Motor neuron (in vitro differentiated cells): ENCODE data around the gene GABRA5. TPM values are rescaled to one million over a fixed set of nuclear protein-coding genes. Genes with fewer than 3 reads are reported as not detected.
A peak's percentile ranks its signal among the peaks of the same experiment; 100 is the strongest.
"Not testable (repeated sequence)": the region's sequence is repeated elsewhere in the genome, so short reads cannot be mapped to it uniquely, and the experiment has no call there.

Experiments
- ATAC-seq, 8 experiments: fragments of 200-7000 bp; cut with Tn5 transposase; replicated peaks in 6 of 8; 2 replicates each; pipeline ENCODE4 v1.8.0; 2021; ENCODE audit warnings: mild to moderate bottlenecking in 8 of 8, moderate library complexity in 8 of 8
- H3K27ac ChIP-seq, 2 donors: fragments of 250-450 bp; sonication (Bioruptor Pico); 2 replicates each; pipeline ENCODE4 v1.9.0; 2021; ENCODE audit warnings: antibody characterized with exemption in 2 of 2, mild to moderate bottlenecking in 2 of 2, moderate library complexity in 1 of 2
- H3K4me1 ChIP-seq, 2 donors: fragments of 250-450 bp; sonication (Bioruptor Pico); replicated peaks in 1 of 2; 2 replicates each; pipeline ENCODE4 v1.6.1; 2021; ENCODE audit warnings: antibody characterized with exemption in 2 of 2, mild to moderate bottlenecking in 2 of 2, moderate library complexity in 1 of 2
- H3K4me3 ChIP-seq, 5 donors: fragments of 250-450 bp; sonication (Bioruptor Pico); 2 replicates each; pipeline ENCODE4 v1.9.0; 2021; ENCODE audit warnings: antibody characterized with exemption in 5 of 5, mild to moderate bottlenecking in 5 of 5, moderate library complexity in 4 of 5
- WGBS, 10 experiments: fragments of 450-650 bp; shearing (Covaris generic); methylation state at CpG; one replicate each; pipeline ENCODE4 v1.0.0; 2022; 5-methylcytosine and 5-hydroxymethylcytosine counted together
- in situ Hi-C, 9 experiments: fragments of 400-800 bp; cut with MboI; loops; one replicate each; pipeline ENCODE4 v1.15.0; 2021; ENCODE audit warnings: low sequenced_read_pairs in 9 of 9, low pct_unique_long_range_greater_than_20kb in 2 of 9; ENCODE audit not compliant: unreplicated experiment in 9 of 9
- total RNA-seq, 8 experiments: library from RNA; unstranded; fragments of 300-600 nt; gene quantifications; 2 replicates each; pipeline versions ENCODE4 v1.2.3 to v1.2.4, GENCODE V29; 2022

Gene GABRA5
- total RNA-seq, 8 experiments from 2014 or later = 0.70 to 20.4 (median 6.5) TPM; not detected in 2

GRCh38 chr15:26892678-26893077, 25.8 kb downstream of the GABRA5 start:
- Histone ChIP-seq H3K4me3 (no peak overlapping the region), H3K4me1 (no peaks in the 10 kb centered on the region), H3K27ac (no peak overlapping the region)
- no peak for ATAC-seq
- 80 to 100% (median 89%) methylated on average over 1 to 11 of the region's 14 CpGs for WGBS, 10 experiments
- in situ Hi-C loops = loop anchor here in 3 of 9 experiments (25.0 kb wide), 3 partner anchors 120 to 1245 kb away; no protein-coding TSS in a partner anchor

GRCh38 chr15:26893351-26894065, 26.6 kb downstream of the GABRA5 start:
- H3K4me3 ChIP-seq = no peak overlapping the region
- no peak overlapping the region for H3K27ac ChIP-seq
- in situ Hi-C loops = loop anchor here in 3 of 9 experiments (25.0 kb wide), 3 partner anchors 119 to 1244 kb away; no protein-coding TSS in a partner anchor
- H3K4me1 ChIP-seq = no peaks in the 10 kb centered on the region
- 96 to 100% methylated on average over 1 to 5 of the region's 35 CpGs; no CpG with 5 or more reads in 8 of the 10 experiments for WGBS, 10 experiments
- ATAC-seq = no peak

DNA sequence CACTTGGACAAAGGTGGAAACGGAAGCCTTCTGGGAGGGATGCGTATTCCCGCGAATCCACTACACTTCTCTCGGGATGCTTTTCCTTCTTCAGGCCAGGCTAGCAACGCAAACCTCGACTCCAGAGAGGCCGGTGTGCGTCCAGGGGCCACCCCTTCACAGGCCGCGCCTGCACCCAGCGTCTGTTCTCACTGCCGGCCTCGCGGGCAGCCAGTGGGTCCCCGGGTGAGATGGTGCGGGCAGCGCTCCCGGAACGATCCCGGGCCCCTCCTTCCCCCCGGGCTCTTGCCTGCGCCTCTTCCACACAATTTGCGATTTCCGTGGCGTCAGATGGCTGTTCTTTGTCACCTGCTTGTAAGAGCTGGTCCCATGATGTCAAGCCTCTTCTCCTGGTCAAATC, 27.3 kb downstream of the GABRA5 start:
- in situ Hi-C loops = loop anchor here in 3 of 9 experiments (25.0 kb wide), 3 partner anchors 118 to 1243 kb away; no protein-coding TSS in a partner anchor
- Histone ChIP-seq H3K4me1 (no peaks in the 10 kb centered on the region), H3K4me3 (no peak overlapping the region), H3K27ac (no peak overlapping the region)
- ATAC-seq = no peak
- WGBS, 10 experiments = 80 to 100% (median 99%) methylated on average over 1 to 13 of the region's 26 CpGs; no CpG with 5 or more reads in 4 of the 10 experiments

- not testable (repeated sequence) for H3K27ac ChIP-seq, H3K4me1 ChIP-seq, H3K4me3 ChIP-seq, ATAC-seq
- 49 to 100% (median 99%) methylated on average over 1 to 15 of the region's 19 CpGs; no CpG with 5 or more reads in 2 of the 10 experiments for whole genome bisulfite sequencing, 10 experiments
- in situ Hi-C loops = loop anchor here in 3 of 9 experiments (25.0 kb wide), 3 partner anchors 117 to 1242 kb away; no protein-coding TSS in a partner anchor
Measured at GRCh38 chr15:26895346-26895745, 28.5 kb downstream of the GABRA5 start.

DNA sequence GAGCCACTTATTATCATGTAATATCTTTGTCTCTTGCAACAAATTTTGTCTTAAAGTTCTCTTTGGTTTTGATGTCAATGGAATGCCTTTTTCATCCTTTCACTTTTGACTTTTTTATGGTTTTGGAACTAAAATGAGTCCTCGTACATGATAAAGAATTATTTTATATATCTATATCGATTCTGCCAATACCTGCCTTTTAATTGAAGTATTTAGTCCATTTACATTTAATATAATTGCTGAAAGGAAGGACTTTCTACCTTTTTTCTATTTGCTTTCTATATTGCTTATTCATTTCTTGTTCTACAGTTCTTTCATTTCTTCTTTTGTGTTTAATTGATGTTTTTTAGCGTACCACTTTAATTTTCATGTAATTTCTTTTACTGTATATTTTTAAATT, 32.8 kb downstream of the GABRA5 start:
- Histone ChIP-seq H3K4me1 (no peaks in the 10 kb centered on the region), H3K4me3 (no peak overlapping the region), H3K27ac (no peak overlapping the region)
- WGBS, 10 experiments = 19 to 100% (median 87%) methylated on average over 2 to 3 of the region's 3 CpGs
- in situ Hi-C loops = loop anchor here in 3 of 9 experiments (25.0 kb wide), 3 partner anchors 113 to 1238 kb away; no protein-coding TSS in a partner anchor
- no peak for ATAC-seq

DNA sequence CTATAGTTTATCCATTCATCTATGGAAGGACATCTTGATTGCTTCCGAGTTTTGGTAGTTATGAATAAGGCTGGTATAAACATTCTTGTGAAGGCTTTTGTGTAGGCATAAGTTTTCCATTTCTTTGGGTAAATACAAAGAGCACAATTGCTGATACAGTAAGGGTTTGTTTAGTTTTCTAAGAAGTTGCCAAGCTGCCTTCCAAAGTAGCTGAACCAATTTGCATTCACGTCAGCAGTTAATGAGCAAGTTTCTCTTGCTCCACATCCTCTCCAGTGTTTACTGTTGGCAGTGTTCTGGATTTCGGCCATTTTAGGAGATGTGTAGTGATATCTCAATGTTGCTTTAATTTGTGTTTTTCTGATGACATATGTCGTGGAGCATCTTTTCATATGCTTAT, 34.2 kb downstream of the GABRA5 start:
- peak in 1 of 8 experiments; percentile 41 for ATAC-seq
- H3K4me1 ChIP-seq = no peaks in the 10 kb centered on the region
- H3K27ac ChIP-seq = no peak overlapping the region
- WGBS, 10 experiments = 7 to 100% (median 43%) methylated on average over 1 to 4 of the region's 4 CpGs; no CpG with 5 or more reads in 1 of the 10 experiments
- in situ Hi-C loops = no loop called here
- no peak overlapping the region for H3K4me3 ChIP-seq

DNA sequence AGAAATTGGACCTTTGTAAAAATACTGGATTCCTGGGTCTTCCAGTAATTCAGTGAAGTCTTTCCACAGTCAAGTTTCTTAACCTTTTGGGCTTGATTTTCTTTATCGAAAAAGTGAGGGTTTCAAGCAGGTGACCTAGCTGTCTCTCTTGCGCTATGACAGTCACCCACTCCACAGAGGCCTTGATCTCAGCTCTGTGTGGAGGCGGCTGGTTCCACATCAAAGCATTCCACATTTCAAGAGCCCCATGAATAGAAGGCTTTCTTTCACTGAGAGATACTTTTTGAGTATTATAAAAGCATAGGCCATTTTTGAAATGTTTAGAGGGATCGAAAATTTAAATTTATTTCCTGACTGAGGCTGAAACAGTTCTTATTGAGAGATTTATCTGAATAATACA, 43.9 kb downstream of the GABRA5 start:
- WGBS, 10 experiments = 0 to 100% (median 80%) methylated on average over 1 to 4 of the region's 4 CpGs
- no peak for ATAC-seq
- Histone ChIP-seq H3K4me3 (no peak overlapping the region), H3K27ac (no peak overlapping the region), H3K4me1 (no peaks in the 10 kb centered on the region)
- in situ Hi-C loops = no loop called here

GRCh38 chr15:26921433-26921832, 54.6 kb downstream of the GABRA5 start:
- WGBS, 10 experiments = 0 to 100% (median 56%) methylated on average over 1 of the region's 1 CpG; no CpG with 5 or more reads in 2 of the 10 experiments
- ATAC-seq = no peak
- no peak overlapping the region for H3K4me3 ChIP-seq
- H3K27ac ChIP-seq = no peak overlapping the region
- no peaks in the 10 kb centered on the region for H3K4me1 ChIP-seq
- in situ Hi-C loops = no loop called here

DNA sequence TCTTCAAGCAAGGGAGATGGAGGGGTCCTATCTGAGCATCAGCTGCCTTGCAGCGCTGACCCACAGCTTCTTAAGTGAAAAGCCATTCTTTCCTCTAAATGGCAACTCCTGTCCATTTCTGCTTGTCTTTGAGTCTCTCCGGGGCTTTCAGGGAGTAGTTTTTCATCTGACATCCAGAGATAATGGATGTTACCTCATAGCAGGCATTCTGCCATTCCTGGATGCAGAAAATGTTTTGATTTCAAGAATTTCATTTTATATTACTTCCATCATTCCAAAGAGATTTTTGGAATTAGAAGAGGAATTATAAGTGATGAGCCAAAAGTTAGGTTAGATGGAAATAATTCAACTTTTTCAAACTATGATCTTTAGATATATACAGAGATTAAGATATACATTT, 59.2 kb downstream of the GABRA5 start:
- WGBS, 10 experiments = 0 to 91% (median 22%) methylated on average over 1 to 2 of the region's 2 CpGs; no CpG with 5 or more reads in 4 of the 10 experiments
- Histone ChIP-seq H3K27ac (no peak overlapping the region), H3K4me1 (no peaks in the 10 kb centered on the region), H3K4me3 (no peak overlapping the region)
- in situ Hi-C loops = no loop called here
- no peak for ATAC-seq

DNA sequence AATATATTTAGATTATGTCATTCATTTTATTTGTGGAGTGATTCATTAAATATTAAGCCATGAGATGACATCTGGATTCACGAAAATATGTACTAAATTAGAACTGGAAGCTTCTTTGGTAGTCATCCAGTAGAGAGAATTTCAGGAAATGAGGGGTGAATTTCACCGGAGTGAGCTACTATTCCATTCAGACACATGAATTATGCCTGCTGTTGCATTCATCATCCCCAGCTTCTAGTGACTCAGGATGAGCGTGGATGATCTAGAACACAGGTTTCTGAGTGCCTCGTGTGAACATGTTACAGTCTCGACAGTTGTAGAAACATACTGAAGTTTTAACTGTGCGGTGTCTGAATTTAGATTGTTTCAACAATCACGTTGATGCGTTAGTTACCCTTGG, 61.2 kb downstream of the GABRA5 start:
- no peak for ATAC-seq
- H3K4me3 ChIP-seq = no peak overlapping the region
- H3K27ac ChIP-seq = no peak overlapping the region
- WGBS, 10 experiments = 0 to 100% (median 83%) methylated on average over 1 to 8 of the region's 8 CpGs
- in situ Hi-C loops = no loop called here
- no peaks in the 10 kb centered on the region for H3K4me1 ChIP-seq

- no peak for ATAC-seq
- Histone ChIP-seq H3K4me1 (peaks cover 0 to 3% of the 10 kb centered on the region in 2 donors), H3K27ac (no peak overlapping the region), H3K4me3 (no peak overlapping the region)
- in situ Hi-C loops = no loop called here
- 40 to 97% (median 72%) methylated on average over 1 to 3 of the region's 4 CpGs; no CpG with 5 or more reads in 1 of the 10 experiments for WGBS, 10 experiments
Measured at GRCh38 chr15:26929588-26929987, 62.7 kb downstream of the GABRA5 start.

DNA sequence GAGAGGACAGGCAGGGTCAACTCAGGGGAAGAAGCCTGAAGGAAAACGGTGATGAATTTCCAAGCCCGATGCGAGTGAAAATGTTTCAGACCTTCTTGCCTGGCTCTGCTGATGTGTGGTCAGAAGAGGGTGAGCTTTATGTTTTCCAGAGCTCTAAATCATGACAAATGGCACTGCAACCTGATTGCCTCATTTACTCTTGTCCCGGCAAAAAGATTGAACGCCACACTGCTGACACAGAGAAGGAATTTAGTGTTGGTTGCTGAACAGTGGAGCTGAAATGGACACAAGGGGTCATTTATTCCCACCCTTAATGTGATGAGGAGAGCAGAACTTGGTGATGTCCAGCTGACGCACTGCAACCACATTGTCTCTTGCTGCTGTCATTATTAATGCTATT, 68.0 kb downstream of the GABRA5 start:
- 18 to 80% (median 60%) methylated on average over 1 to 5 of the region's 6 CpGs; no CpG with 5 or more reads in 2 of the 10 experiments for WGBS, 10 experiments
- H3K27ac ChIP-seq = peak overlapping the region in 1 of 2 donors; percentile 46
- no peak overlapping the region for H3K4me3 ChIP-seq
- in situ Hi-C loops = no loop called here
- ATAC-seq = peak in 5 of 8 experiments; percentile 24 to 85 (median 60)
- peaks cover 0 to 8% of the 10 kb centered on the region in 2 donors for H3K4me1 ChIP-seq

GRCh38 chr15:26935322-26935721, 68.5 kb downstream of the GABRA5 start:
- H3K27ac ChIP-seq = no peak overlapping the region
- no peak overlapping the region for H3K4me3 ChIP-seq
- peaks cover 0 to 8% of the 10 kb centered on the region in 2 donors for H3K4me1 ChIP-seq
- no peak for ATAC-seq
- in situ Hi-C loops = no loop called here
- 24 to 97% (median 93%) methylated on average over 3 to 10 of the region's 12 CpGs; no CpG with 5 or more reads in 5 of the 10 experiments for WGBS, 10 experiments
